ENCODE data around the gene MAPK4.

DNA sequence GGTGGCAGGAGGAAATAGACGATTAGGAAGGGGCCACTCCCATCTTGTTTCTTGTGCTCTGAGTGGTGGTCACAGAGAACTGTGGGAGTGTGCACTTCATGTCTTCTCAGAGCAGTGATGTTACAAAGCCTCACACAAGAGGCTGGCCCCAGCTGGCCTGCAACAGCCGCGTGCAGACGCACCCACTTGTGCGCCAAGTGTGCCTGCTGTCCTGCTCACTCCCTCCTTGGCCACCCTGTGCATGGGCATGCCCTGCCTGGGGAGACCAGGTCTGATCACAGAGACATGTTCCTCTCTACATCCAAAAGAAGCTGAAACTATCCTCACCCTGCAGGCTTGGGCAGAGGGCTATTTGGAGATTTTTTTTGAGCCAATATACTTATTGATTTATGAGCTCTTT lies 151.5 kb downstream of the MAPK4 start:
- TF ChIP-seq CTCF (IDR thresholded peaks at IDR 0.05; ENCODE audit: low read length), result no peak
- no peak for TF ChIP-seq EZH2 (IDR thresholded peaks at IDR 0.05; ENCODE audit: borderline replicate concordance, low read length)
